IMR-90 (cell line): ENCODE data around the gene CROCC. TPM values are rescaled to one million over a fixed set of nuclear protein-coding genes. Genes with fewer than 3 reads are reported as not detected.
"Not testable (repeated sequence)": the region's sequence is repeated elsewhere in the genome, so short reads cannot be mapped to it uniquely, and the experiment has no call there.

Experiments used
- ATAC-seq: fragments of 200-7000 bp; cut with Tn5 transposase; 2 replicates; pipeline ENCODE4 v1.9.1; 2020; ENCODE audit warnings: low read depth, mild to moderate bottlenecking, moderate library complexity
- BruUV-seq: library from RNA; stranded (reverse); fragments of 400-500 nt; replicated peaks from 2 replicates; lab custom pipeline; 2021; lab: Mats Ljungman, UMichigan
- CTCF ChIA-PET: fragments of 300-600 bp; formaldehyde crosslinking; extraction: SDS; loops from one replicate; lab custom pipeline; 2021; ENCODE audit warnings: antibody characterized with exemption; lab: Yijun Ruan, JAX
- POLR2A ChIA-PET: fragments of 300-600 bp; sonication (Branson Sonifier 250); formaldehyde crosslinking; loops from one replicate; lab custom pipeline; 2022; ENCODE audit warnings: antibody characterized with exemption; ENCODE audit not compliant: unreplicated experiment; lab: Charles Lee
- DNase-seq: peaks from one replicate; pipeline ENCODE4 v3.0.0; 2013
- H2AFZ ChIP-seq: replicated peaks from 2 replicates; pipeline ENCODE3; 2013; ENCODE audit warnings: low read length, mild to moderate bottlenecking; ENCODE audit not compliant: poor library complexity
- H2AK5ac ChIP-seq: 2 replicates; pipeline ENCODE4 v1.6.1; 2013; ENCODE audit warnings: low read depth, low read length, inconsistent platforms
- H2AK9ac ChIP-seq: replicated peaks from 2 replicates; pipeline ENCODE3; 2013; ENCODE audit warnings: mild to moderate bottlenecking, low read depth, low read length, moderate library complexity; ENCODE audit not compliant: poor library complexity
- H2BK120ac ChIP-seq: 2 replicates; pipeline ENCODE4 v1.6.1; 2013; ENCODE audit warnings: low read depth, low read length, inconsistent platforms
- H2BK15ac ChIP-seq: 3 replicates; pipeline ENCODE4 v1.6.1; 2013; ENCODE audit warnings: low read depth, low read length, inconsistent platforms
- H2BK20ac ChIP-seq: 2 replicates; pipeline ENCODE4 v1.6.1; 2013; ENCODE audit warnings: low read depth, mild to moderate bottlenecking, inconsistent platforms, low read length, moderate library complexity
- H2BK5ac ChIP-seq: 2 replicates; pipeline ENCODE4 v1.6.1; 2013; ENCODE audit warnings: mild to moderate bottlenecking, low read depth, low read length, inconsistent platforms; ENCODE audit not compliant: poor library complexity, severe bottlenecking
- H3K14ac ChIP-seq: replicated peaks from 2 replicates; pipeline ENCODE4 v1.6.1; 2013; ENCODE audit warnings: low read depth, low read length, inconsistent platforms
- H3K18ac ChIP-seq: 2 replicates; pipeline ENCODE4 v1.6.1; 2013; ENCODE audit warnings: low read depth, low read length, control low read depth
- H3K23ac ChIP-seq: 2 replicates; pipeline ENCODE4 v1.6.1; 2013; ENCODE audit warnings: low read depth, low read length, inconsistent platforms
- H3K27ac ChIP-seq: 2 replicates; pipeline ENCODE4 v1.5.1; 2013; ENCODE audit warnings: mild to moderate bottlenecking, control low read depth, low read length; ENCODE audit not compliant: insufficient read depth
- H3K27me3 ChIP-seq: 2 replicates; pipeline ENCODE4 v1.6.1; 2013; ENCODE audit warnings: low read length; ENCODE audit not compliant: control insufficient read depth, insufficient read depth
- H3K36me3 ChIP-seq: 2 replicates; pipeline ENCODE4 v1.6.1; 2013; ENCODE audit warnings: low read length, mixed read lengths; ENCODE audit not compliant: control insufficient read depth, insufficient read depth
- H3K4ac ChIP-seq: 2 replicates; pipeline ENCODE4 v1.6.1; 2013; ENCODE audit warnings: low read depth, low read length, inconsistent platforms
- H3K4me1 ChIP-seq: 2 replicates; pipeline ENCODE4 v1.6.1; 2013; ENCODE audit warnings: low read length, mixed read lengths; ENCODE audit not compliant: control insufficient read depth, insufficient read depth
- H3K4me2 ChIP-seq: 2 replicates; pipeline ENCODE4 v1.6.1; 2013; ENCODE audit warnings: low read depth, mild to moderate bottlenecking, control low read depth, low read length, moderate library complexity
- H3K4me3 ChIP-seq: 2 replicates; pipeline ENCODE4 v1.5.1; 2013; ENCODE audit warnings: low read depth, mild to moderate bottlenecking, control low read depth, low read length, moderate library complexity; ENCODE audit not compliant: insufficient read depth
- H3K56ac ChIP-seq: 2 replicates; pipeline ENCODE4 v1.6.1; 2013; ENCODE audit warnings: low read length, inconsistent platforms; ENCODE audit not compliant: insufficient read depth; ENCODE audit errors: extremely low read depth
- H3K79me1 ChIP-seq, 2 experiments: 2 replicates each; pipeline ENCODE4 v1.6.1; 2013; ENCODE audit warnings: low read length in 2 of 2, inconsistent platforms in 1 of 2, low read depth in 1 of 2
- H3K9ac ChIP-seq: 2 replicates; pipeline ENCODE4 v1.6.1; 2013; ENCODE audit warnings: low read depth, low read length, control low read depth
- H3K9me1 ChIP-seq: 2 replicates; pipeline ENCODE4 v1.6.1; 2013; ENCODE audit warnings: low read length, inconsistent platforms; ENCODE audit not compliant: insufficient read depth
- H3K9me3 ChIP-seq: 2 replicates; pipeline ENCODE4 v1.6.1; 2013; ENCODE audit warnings: low read length; ENCODE audit not compliant: control insufficient read depth, insufficient read depth
- H4K20me1 ChIP-seq: 2 replicates; pipeline ENCODE4 v1.6.1; 2013; ENCODE audit warnings: low read length, inconsistent platforms; ENCODE audit not compliant: insufficient read depth
- H4K5ac ChIP-seq: 2 replicates; pipeline ENCODE4 v1.6.1; 2013; ENCODE audit warnings: mild to moderate bottlenecking, low read depth, low read length, control low read depth
- H4K8ac ChIP-seq, 2 experiments: 2 replicates each; pipeline ENCODE4 v1.6.1; 2013; ENCODE audit warnings: low read depth in 2 of 2, low read length in 2 of 2, control low read depth in 1 of 2, inconsistent platforms in 1 of 2
- H4K91ac ChIP-seq: 2 replicates; pipeline ENCODE4 v1.6.1; 2013; ENCODE audit warnings: low read depth, low read length, inconsistent platforms; ENCODE audit not compliant: insufficient read depth
- MXI1 ChIP-seq: IDR thresholded peaks from 2 replicates; pipeline ENCODE4 v1.6.1; 2012; ENCODE audit warnings: low read depth, mild to moderate bottlenecking, low read length, moderate library complexity, borderline replicate concordance
- WGBS, 2 experiments: methylation state at CpG; one replicate each; pipeline versions ENCODE4 v1.1.5 to v1.1.7; 2013; ENCODE audit warnings: missing lambda C conversion rate in 2 of 2; ENCODE audit not compliant: insufficient read length in 1 of 2; ENCODE audit errors: extremely low coverage in 2 of 2; 5-methylcytosine and 5-hydroxymethylcytosine counted together
- dilution Hi-C: fragments of 300-500 bp; cut with HindIII; formaldehyde crosslinking; loops from one replicate; pipeline ENCODE4 v1.14.3; 2018; ENCODE audit warnings: low sequenced_read_pairs; ENCODE audit not compliant: unreplicated experiment
- in situ Hi-C: fragments of 300-500 bp; cut with MboI; formaldehyde crosslinking; loops from 3 replicates; pipeline ENCODE4 v1.14.3; 2019; ENCODE audit warnings: low sequenced_read_pairs, inconsistent platforms, mixed read lengths
- intact Hi-C: fragments of 100-400 bp; cut with micrococcal nuclease; formaldehyde crosslinking; loops from 2 replicates; pipeline ENCODE4 v1.10.0; 2022
- polyA plus RNA-seq, 3 experiments: library from polyadenylated mRNA; depleted of rRNA; stranded (reverse); fragments of >200 nt; gene quantifications; 2 replicates each; pipeline ENCODE4 v1.2.3, GENCODE V29; 2012; ENCODE audit warnings: low replicate concordance in 1 of 3
- total RNA-seq: library from RNA; depleted of rRNA; stranded (reverse); fragments of >200 nt; gene quantifications from 2 replicates; pipeline ENCODE4 v1.2.3, GENCODE V29; 2012

Gene CROCC
- total and polyA plus RNA-seq, 2 of the 4 experiments (the other 2 are of a cell fraction): 7.5 to 13.7 TPM

- no peak for TF ChIP-seq MXI1
These were observed 13.6 kb upstream of the CROCC start (continued) for GRCh38 chr1:16907870-16908758.

- H3K4me3 ChIP-seq, H2BK20ac ChIP-seq, H2AK5ac ChIP-seq, ATAC-seq, in situ Hi-C loops, H2BK15ac ChIP-seq, H3K27me3 ChIP-seq, H2BK5ac ChIP-seq, dilution Hi-C loops, H3K36me3 ChIP-seq, POLR2A ChIA-PET, H3K4me2 ChIP-seq, H3K18ac ChIP-seq, H4K20me1 ChIP-seq, H3K9ac ChIP-seq, H4K8ac ChIP-seq, H3K4me1 ChIP-seq, CTCF ChIA-PET, intact Hi-C loops, DNase-seq, H3K27ac ChIP-seq, H3K4ac ChIP-seq, H4K91ac ChIP-seq, H3K56ac ChIP-seq, H3K14ac ChIP-seq, BruUV-seq, H3K23ac ChIP-seq, H3K9me3 ChIP-seq, H3K9me1 ChIP-seq, H4K5ac ChIP-seq, H2BK120ac ChIP-seq, H2AK9ac ChIP-seq: not testable (repeated sequence)
- Histone ChIP-seq H3K79me1 (peaks cover 0 to 19% of the 10 kb centered on the region in 2 experiments; a peak in 2 of 4 replicates), H2AFZ (peak overlapping the region; percentile 29)
- 84% methylated on average over 8 of the region's 8 CpGs; no CpG with 5 or more reads in 1 of the 2 experiments for whole genome bisulfite sequencing, 2 experiments
These were observed 9.6 kb upstream of the CROCC start for GRCh38 chr1:16911851-16912721.

GRCh38 chr1:16912742-16913141, 9.0 kb upstream of the CROCC start:
- H2AFZ ChIP-seq, H4K91ac ChIP-seq, H4K8ac ChIP-seq, H2AK5ac ChIP-seq, H2BK15ac ChIP-seq, H2BK5ac ChIP-seq, in situ Hi-C loops, H3K36me3 ChIP-seq, H2BK20ac ChIP-seq, H3K23ac ChIP-seq, H4K20me1 ChIP-seq, intact Hi-C loops, H3K9me1 ChIP-seq, H3K9ac ChIP-seq, H3K4me1 ChIP-seq, H3K4me2 ChIP-seq, H2AK9ac ChIP-seq, H3K14ac ChIP-seq, H4K5ac ChIP-seq, H3K9me3 ChIP-seq, H3K27me3 ChIP-seq, POLR2A ChIA-PET, dilution Hi-C loops, DNase-seq, BruUV-seq, H3K18ac ChIP-seq, H3K27ac ChIP-seq, H3K4me3 ChIP-seq, CTCF ChIA-PET, ATAC-seq, H2BK120ac ChIP-seq, H3K56ac ChIP-seq: not testable (repeated sequence)
- peaks cover 0 to 19% of the 10 kb centered on the region in 2 experiments; a peak in 2 of 4 replicates for H3K79me1 ChIP-seq
- peak overlapping the region; percentile 2; the same call in 1 of the 2 replicates for H3K4ac ChIP-seq
- 94% methylated on average over 5 of the region's 8 CpGs; no CpG with 5 or more reads in 1 of the 2 experiments for WGBS, 2 experiments
